Measurements from ENCODE around the gene PRKG1.
A peak's percentile ranks its signal among the peaks of the same experiment; 100 is the strongest.

Gene PRKG1

GRCh38 chr10:51487576-51487975 is 413.3 kb downstream of the PRKG1 start:
- DNase-seq (ENCODE audit: low read depth) = no peak
- TF ChIP-seq CTCF (conservative IDR thresholded peaks at IDR 0.05; ENCODE audit: low read length) = no peak
- no peak overlapping the region for H3K4me3 ChIP-seq (ENCODE audit: low read length)

- no peak for TF ChIP-seq CTCF (conservative IDR thresholded peaks at IDR 0.05; ENCODE audit: low read length)
- H3K4me3 ChIP-seq (ENCODE audit: low read length) = no peak overlapping the region
- no peak for DNase-seq (ENCODE audit: low read depth)
Measured at GRCh38 chr10:51488766-51489408, 414.6 kb downstream of the PRKG1 start.

- H3K4me3 ChIP-seq (ENCODE audit: low read length) = no peak overlapping the region
- DNase-seq (ENCODE audit: low read depth) = no peak
- TF ChIP-seq CTCF (conservative IDR thresholded peaks at IDR 0.05; ENCODE audit: low read length) = no peak
Measured at GRCh38 chr10:51498424-51498823, 424.1 kb downstream of the PRKG1 start.

GRCh38 chr10:51501396-51501795 is 427.1 kb downstream of the PRKG1 start:
- DNase-seq (ENCODE audit: low read depth) = peak; percentile 82
- TF ChIP-seq CTCF (conservative IDR thresholded peaks at IDR 0.05; ENCODE audit: low read length) = no peak
- H3K4me3 ChIP-seq (ENCODE audit: low read length) = no peak overlapping the region

- no peak for DNase-seq (ENCODE audit: low read depth)
- no peak for TF ChIP-seq CTCF (conservative IDR thresholded peaks at IDR 0.05; ENCODE audit: low read length)
- no peak overlapping the region for H3K4me3 ChIP-seq (ENCODE audit: low read length)
Measured at GRCh38 chr10:51502124-51502523, 427.8 kb downstream of the PRKG1 start.

- DNase-seq (ENCODE audit: low read depth) = no peak
- H3K4me3 ChIP-seq (ENCODE audit: low read length) = no peak overlapping the region
- TF ChIP-seq CTCF (conservative IDR thresholded peaks at IDR 0.05; ENCODE audit: low read length) = no peak
Measured at GRCh38 chr10:51503378-51503777, 429.1 kb downstream of the PRKG1 start.

GRCh38 chr10:51507476-51507875 is 433.2 kb downstream of the PRKG1 start:
- DNase-seq (ENCODE audit: low read depth) = no peak
- no peak overlapping the region for H3K4me3 ChIP-seq (ENCODE audit: low read length)
- no peak for TF ChIP-seq CTCF (conservative IDR thresholded peaks at IDR 0.05; ENCODE audit: low read length)

Data from AG10803 (cell line).